ENCODE results near the gene OR1L1.

Gene OR1L1, protein sequence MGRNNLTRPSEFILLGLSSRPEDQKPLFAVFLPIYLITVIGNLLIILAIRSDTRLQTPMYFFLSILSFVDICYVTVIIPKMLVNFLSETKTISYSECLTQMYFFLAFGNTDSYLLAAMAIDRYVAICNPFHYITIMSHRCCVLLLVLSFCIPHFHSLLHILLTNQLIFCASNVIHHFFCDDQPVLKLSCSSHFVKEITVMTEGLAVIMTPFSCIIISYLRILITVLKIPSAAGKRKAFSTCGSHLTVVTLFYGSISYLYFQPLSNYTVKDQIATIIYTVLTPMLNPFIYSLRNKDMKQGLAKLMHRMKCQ

DNA sequence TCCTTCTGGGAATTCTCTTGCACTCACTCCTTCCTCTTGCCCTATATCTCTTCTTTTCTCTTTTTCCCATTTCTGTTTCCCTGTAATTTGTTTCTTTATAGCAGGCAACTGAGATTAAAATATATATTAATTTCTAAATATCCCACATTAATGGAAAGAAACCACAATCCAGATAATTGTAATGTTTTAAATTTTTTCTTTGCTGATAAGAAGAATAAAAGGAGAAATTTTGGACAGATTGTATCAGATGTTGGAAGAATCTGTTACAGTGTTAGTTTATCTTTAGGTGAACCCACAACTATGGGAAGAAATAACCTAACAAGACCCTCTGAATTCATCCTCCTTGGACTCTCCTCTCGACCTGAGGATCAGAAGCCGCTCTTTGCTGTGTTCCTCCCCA, at the start of gene OR1L1:
TSS of gene OR1L1 (plus strand) at position 301 of the 400 bp plus-strand sequence. CDS start at position 301, 0 bp downstream.
- DNase-seq (ENCODE audit: insufficient read length, low spot score) (no peak), FAIRE-seq (no peak)
- TF ChIP-seq, protein P1, sequence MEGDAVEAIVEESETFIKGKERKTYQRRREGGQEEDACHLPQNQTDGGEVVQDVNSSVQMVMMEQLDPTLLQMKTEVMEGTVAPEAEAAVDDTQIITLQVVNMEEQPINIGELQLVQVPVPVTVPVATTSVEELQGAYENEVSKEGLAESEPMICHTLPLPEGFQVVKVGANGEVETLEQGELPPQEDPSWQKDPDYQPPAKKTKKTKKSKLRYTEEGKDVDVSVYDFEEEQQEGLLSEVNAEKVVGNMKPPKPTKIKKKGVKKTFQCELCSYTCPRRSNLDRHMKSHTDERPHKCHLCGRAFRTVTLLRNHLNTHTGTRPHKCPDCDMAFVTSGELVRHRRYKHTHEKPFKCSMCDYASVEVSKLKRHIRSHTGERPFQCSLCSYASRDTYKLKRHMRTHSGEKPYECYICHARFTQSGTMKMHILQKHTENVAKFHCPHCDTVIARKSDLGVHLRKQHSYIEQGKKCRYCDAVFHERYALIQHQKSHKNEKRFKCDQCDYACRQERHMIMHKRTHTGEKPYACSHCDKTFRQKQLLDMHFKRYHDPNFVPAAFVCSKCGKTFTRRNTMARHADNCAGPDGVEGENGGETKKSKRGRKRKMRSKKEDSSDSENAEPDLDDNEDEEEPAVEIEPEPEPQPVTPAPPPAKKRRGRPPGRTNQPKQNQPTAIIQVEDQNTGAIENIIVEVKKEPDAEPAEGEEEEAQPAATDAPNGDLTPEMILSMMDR (IDR thresholded peaks at IDR 0.05; ENCODE audit: insufficient read depth, missing control alignments) = no peak

DNA sequence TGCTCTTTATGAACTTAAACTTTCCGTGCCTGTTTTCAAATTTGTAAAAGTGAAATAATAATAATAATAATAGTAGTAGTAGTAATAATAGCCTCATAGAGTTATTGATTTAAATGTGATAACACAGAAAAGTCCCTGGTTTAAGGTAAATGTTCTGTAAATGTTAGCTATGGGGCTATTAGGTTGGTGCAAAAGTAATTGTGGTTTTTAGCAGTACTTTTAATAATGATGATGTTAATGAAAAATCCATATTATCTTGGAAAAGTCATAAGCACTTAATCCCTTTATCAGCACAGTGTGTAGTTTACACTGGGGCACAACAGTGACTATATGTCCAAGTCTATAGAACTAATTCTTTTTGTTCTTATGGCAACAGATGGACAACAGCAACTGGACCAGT, 47.2 kb upstream of the OR1L1 start, which contains the start of gene OR1Q1:
TSS of gene OR1Q1 (plus strand) at position 377 of the 400 bp plus-strand sequence. CDS start at position 377, 0 bp downstream.
- FAIRE-seq = no peak
- TF ChIP-seq, protein P1 (IDR thresholded peaks at IDR 0.05; ENCODE audit: insufficient read depth, missing control alignments) = no peak
- no peak for DNase-seq (ENCODE audit: insufficient read length, low spot score)

DNA sequence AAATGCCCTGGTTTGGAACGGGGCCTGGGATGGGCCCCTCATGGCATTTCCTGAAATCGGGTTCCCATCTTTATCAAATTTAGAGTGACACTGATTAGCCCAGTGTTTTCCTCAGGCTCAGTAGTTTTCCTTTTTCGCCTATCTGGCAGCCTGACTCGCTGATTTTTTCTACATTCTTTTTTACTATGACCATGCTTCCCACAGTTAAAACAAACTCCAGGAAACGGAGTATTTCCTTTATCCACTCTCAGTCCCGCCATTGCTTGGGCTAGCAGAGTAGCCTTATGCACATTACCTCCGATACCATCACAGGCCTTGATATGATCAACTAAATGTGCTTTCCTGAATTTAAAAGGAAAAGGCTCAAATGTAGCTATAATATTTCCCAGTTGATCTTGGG, 41.5 kb upstream of the OR1L1 start:
- FAIRE-seq = no peak
- TF ChIP-seq, protein P1 (IDR thresholded peaks at IDR 0.05; ENCODE audit: insufficient read depth, missing control alignments) = no peak
- DNase-seq (ENCODE audit: insufficient read length, low spot score) = no peak

DNA sequence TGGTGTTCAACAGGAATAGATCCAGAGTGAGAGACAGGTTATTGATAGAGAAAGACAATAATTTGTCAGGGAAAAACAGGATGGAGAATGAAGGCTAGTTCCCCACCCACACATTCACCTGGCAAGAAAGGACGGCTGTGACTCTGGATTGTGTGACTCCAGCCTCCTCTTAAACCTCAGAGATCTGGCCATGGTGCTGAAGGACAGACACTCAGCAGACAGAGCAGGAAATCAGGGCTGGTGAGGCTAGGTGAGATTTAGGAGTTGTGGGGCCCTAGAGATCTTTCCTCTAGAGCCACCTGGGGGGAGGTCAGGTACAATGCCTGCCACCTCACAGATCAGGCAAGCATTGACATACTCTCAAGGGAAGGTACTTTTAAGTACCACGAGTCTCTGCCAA, 19.3 kb upstream of the OR1L1 start:
- FAIRE-seq (no peak), DNase-seq (ENCODE audit: insufficient read length, low spot score) (no peak)
- TF ChIP-seq, protein P1 (IDR thresholded peaks at IDR 0.05; ENCODE audit: insufficient read depth, missing control alignments) = no peak

DNA sequence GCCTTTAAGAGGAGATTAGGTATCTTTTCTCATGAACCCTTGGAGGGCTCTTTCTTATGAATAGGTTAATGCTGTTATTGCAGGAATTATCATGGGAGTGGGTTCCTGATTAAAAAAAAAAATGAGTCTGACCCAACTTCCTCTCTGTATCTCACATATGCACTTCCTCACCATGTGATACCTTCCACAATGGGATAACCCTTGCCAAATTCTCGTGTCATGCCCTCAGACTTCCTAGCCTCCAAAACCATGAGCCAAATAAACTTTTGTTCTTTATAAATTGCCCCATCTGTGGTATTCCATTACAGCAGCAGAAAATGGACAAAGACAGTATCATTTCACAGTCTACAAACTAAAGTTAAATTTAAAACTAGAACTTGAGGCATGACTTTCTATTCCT, 5.1 kb upstream of the OR1L1 start:
- DNase-seq (ENCODE audit: insufficient read length, low spot score) (no peak), FAIRE-seq (no peak)
- TF ChIP-seq, protein P1 (IDR thresholded peaks at IDR 0.05; ENCODE audit: insufficient read depth, missing control alignments) = no peak

DNA sequence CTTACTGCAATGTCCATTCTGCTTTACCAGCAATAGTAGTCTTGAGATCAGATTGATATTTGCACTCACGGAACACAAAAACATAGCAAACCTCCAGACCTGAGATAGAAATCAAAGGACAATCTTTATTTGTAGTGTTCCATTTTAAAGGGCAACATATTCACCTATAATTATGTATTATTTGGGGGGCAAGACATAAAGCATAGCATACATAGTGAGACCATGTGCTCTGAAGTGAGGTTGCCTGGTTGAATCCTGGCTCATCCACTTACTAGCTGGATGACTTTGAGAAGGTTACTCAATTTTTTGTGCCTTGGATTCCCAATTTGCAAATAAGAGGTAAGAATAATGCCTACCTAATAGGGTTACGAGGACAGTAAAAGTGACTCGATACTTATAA, 4.0 kb upstream of the OR1L1 start, which contains the start of gene OR1B1:
TSS of gene OR1B1 (minus strand) at position 101 of the 400 bp plus-strand sequence.
- FAIRE-seq (no peak), DNase-seq (ENCODE audit: insufficient read length, low spot score) (no peak)
- TF ChIP-seq, protein P1 (IDR thresholded peaks at IDR 0.05; ENCODE audit: insufficient read depth, missing control alignments) = no peak

DNA sequence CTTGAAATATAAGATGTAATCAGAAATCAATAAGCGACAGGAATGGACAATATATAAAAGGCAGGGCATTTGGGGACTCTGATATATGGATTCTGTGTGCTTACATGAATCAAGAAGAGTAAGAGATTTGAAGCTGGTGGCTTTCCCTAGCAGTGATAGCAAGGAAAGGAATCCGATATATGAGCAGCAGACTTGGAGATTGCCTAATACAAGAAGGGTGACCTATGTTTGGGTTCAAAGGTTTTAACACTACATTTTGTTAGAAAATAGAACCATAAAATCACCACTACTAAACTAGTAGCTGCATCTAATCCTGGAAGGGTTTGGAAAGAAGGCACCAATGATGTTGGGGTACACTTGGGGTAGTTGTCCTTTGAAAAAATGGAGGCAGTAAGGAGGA, 11.0 kb downstream of the OR1L1 start:
- FAIRE-seq (no peak), DNase-seq (ENCODE audit: insufficient read length, low spot score) (no peak)
- TF ChIP-seq, protein P1 (IDR thresholded peaks at IDR 0.05; ENCODE audit: insufficient read depth, missing control alignments) = no peak
